DMS53 treated with DMSO at 0.1 percent for 48 hours (cell line): Measurements from ENCODE around the gene NIPBL.

Experiments used
- DNase-seq: peaks from one replicate; lab custom pipeline; 2025; ENCODE audit not compliant: unreplicated experiment; lab: John Stamatoyannopoulos, UW

Gene NIPBL

GRCh38 chr5:37014321-37014720 lies 137.8 kb downstream of the NIPBL start:
- DNase-seq: no peak

- no peak for DNase-seq
Measured at GRCh38 chr5:37015795-37016666, 139.5 kb downstream of the NIPBL start.

DNA sequence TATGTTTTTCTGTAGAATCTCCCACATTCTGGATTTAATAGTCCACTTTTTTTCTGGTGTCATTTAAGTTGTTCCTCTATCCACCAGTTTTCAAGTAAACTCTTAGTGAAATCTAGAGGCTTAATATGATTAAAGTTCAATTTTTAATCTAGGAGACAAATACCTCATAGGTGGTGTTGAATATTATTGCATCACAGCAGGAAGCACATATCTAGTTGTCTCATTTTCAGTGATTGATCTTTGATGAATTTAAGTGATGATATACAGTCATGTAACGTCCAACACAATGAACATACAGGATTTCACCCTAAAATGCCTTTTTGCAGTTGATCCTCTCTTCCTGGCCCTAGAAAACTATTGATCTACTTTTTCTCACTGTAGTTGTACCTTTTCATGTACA lies 152.3 kb downstream of the NIPBL start:
- no peak for DNase-seq

GRCh38 chr5:37029436-37029835 lies 152.9 kb downstream of the NIPBL start:
- no peak for DNase-seq

DNA sequence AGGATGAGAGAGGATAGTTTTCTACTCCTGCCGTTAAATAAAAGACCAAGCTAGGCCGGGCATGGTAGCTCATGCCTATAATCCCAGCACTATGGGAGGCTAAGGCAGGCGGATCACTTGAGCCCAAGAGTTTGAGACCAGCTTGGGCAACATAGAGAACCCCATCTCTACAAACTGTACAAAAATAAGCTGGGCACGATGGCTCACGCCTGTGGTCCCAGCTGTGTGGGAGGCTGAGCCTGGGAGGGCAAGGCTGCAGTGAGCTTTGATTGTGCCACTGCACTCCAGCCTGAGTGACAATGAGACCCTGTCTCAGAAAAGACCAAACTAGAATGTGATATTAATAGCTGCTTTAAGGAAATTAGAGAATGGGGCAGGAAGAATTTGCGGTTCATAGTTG lies 158.4 kb downstream of the NIPBL start:
- DNase-seq: no peak

DNA sequence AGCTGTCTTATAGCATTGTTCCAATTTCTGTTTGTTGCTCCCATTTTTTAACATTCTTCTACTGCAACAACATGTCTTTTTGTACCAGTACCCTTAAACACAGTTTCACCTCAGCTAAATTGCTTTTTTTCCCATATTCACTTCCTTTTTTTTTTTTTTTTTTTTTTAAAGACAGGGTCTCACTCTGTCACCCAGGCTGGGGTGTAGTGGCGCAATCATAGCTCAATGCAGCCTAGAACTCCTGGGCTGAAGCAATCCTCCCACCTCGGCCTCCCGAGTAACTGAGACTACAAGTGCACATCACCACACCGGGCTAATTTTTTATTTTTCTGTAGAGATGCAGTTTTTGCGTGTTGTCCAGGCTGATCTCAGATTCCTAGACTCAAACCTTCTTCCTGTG lies 161.3 kb downstream of the NIPBL start:
- DNase-seq: no peak

DNA sequence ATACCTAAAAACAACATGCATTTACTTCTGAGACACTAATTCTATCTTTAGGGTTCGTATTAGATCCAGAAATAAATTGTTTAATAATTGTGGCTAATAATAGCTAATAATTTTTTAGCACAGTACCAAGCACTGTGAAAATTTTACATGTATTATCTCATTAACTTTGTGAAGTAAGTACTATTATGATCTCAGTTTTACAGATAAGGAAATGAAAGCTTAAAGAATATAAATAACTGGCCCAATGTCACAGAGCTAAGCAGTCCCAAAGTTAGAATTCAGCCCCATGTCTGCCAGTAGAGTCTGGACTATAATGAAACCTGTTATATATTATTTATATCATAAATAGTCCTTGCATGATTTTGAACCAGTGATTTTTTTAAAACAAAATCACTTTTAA lies 163.3 kb downstream of the NIPBL start:
- no peak for DNase-seq

- no peak for DNase-seq
Measured at GRCh38 chr5:37043693-37044092, 167.1 kb downstream of the NIPBL start.

DNA sequence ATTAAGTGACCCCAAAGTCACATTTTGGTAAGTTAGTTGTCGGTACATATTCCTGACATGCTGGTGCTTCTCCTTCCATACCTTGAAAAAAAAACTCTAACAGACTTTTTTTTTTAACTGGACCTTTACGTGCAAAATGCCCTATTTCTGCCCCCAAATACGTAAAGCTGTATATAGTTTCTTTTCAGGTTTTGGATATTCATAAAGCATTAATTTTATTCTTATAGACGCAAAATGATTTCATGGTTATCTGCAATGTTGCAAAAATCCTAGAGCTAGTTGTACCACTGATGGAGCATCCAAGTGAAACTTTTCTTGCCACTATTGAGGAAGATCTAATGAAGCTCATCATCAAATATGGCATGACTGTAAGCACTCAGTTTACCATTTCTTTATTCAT lies 167.6 kb downstream of the NIPBL start:
- no peak for DNase-seq

GRCh38 chr5:37045703-37046102 lies 169.1 kb downstream of the NIPBL start:
- no peak for DNase-seq

GRCh38 chr5:37047947-37048346 lies 171.4 kb downstream of the NIPBL start:
- no peak for DNase-seq

DNA sequence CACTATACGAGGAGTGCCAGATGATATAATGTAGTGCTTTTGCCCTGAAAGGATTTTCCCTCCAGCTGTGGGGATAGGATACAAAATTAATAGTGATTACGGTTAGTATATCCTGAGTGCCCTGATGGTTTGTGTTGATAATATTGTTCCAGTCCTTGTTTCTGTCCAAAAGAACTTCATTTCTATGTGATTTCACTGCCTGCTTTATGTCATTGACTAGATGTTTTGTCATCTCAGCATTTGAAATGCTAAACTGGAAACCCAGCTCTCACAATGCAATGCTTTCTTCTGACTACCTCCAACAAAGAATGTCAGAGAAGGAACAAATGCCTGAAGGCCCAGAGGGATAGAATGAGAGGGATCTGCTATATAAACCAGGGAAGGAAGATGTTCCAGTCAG lies 177.8 kb downstream of the NIPBL start:
- DNase-seq: no peak

DNA sequence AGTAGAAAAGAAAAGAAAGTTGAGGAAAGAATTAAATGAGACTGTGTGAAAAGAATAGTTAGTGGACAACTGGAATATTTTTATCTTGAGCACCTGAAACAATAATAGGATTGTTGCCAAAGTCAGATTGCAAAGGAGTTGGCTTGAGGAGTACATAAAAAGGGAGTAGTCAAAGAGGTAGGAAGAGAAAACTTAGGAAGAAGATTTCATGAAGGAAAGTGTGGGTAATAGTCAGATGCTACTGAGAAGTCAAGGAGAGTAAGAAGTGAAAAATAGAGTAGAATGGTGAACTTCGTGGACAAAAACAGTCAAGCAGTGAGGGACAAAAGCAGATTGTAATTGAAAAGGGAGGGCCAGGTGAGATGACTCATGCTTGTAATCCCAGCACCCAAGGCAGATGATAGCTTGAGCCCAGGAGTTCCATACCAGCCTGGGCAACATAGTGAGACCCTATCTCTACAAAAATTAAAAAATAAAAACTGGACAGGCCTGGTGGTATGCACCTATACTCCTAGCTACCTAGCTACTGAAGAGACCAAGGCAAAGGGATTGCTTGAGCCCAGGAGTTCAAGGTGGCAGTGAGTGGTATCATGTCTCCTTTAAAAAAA lies 178.9 kb downstream of the NIPBL start:
- DNase-seq: no peak

GRCh38 chr5:37056762-37057161 lies 180.2 kb downstream of the NIPBL start:
- no peak for DNase-seq

- DNase-seq: no peak
Measured at GRCh38 chr5:37060030-37060429, 183.5 kb downstream of the NIPBL start.

GRCh38 chr5:37063739-37064138 lies 187.2 kb downstream of the NIPBL start:
- DNase-seq: no peak

- no peak for DNase-seq
Measured at GRCh38 chr5:37064442-37064841, 187.9 kb downstream of the NIPBL start.

- no peak for DNase-seq
Measured at GRCh38 chr5:37071487-37071886, 194.9 kb downstream of the NIPBL start.

DNA sequence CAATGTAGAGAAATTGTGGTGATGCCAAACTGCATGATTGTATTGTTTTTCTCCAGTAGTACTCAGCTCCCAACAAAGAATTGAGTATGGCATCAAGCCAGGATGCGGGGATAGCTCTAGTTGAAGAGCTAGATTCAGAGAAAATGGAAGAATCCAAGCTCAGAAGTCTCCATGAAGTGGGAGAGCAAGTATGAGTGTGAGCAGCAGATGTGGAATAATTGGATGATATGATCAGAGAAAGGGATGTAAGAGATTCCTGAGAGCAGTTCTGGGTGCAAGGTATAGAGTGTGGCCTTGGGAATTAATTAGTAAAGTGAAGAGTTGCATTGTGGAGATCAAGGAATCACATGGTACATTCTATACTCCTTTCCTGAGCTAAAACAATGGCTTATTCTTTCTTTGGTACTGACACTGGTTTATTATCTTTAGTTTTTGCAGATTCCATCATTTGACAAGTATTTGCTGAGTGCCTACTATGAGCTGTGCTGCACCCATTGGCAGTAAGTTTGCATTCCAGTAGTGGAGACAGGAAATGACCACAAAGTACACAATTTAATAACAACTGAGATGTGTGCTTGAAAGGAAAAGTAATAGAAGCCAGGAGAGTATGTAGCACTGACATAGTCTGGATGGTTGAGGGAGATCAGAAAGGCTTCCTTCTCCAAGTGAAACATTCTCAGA lies 195.5 kb downstream of the NIPBL start:
- no peak for DNase-seq

GRCh38 chr5:37075399-37075950 lies 198.9 kb downstream of the NIPBL start:
- no peak for DNase-seq

DNA sequence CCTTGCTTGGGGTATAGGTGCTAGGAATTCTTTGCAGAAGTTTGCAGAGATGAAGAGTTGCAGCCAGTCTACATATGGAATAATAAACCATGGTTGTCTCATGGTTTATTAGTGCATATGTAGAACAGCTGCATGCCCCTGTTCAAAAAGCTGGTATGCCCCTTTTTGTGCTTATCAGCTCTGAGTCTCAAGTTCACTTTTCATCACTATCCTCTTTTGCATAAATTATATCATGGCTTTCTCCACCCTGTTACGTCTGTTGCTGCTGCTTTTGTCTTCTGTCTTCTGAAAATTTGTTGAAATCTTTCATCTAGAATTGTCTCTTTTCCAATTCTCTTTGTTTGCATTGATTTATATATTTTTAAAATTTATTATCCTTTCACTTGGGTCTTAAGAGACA lies 200.6 kb downstream of the NIPBL start:
- no peak for DNase-seq

DNA sequence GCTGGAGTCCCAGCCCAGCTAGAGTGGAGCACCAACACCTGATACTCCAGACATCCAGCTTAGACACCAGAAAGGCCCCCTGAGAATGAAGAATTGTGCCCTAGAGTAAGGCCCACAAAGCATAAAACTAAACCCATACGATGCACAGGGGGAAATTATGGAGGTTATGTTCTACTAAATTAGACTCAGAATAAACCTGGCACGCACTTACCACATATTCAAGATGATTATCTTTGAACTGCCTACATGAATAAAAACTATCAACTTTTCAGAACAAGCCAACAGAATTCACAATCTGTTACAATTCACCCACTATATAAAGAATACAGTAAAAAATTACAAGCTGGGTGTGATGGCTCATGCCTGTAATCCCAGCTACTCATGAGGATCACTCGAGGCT lies 204.1 kb downstream of the NIPBL start:
- no peak for DNase-seq
